Fibroblast of lung (primary cell): ENCODE measurements around the gene FARP1. TPM values are rescaled to one million over a fixed set of nuclear protein-coding genes. Genes with fewer than 3 reads are reported as not detected.

Source experiments
- DNase-seq, 2 donors: peaks; one replicate each; pipeline versions ENCODE4 v3.0.0 to v3.0.0-alpha.2; 2010; ENCODE audit warnings: low read depth in 2 of 2
- H2AFZ ChIP-seq: 2 replicates; pipeline ENCODE4 v1.5.1; 2012; ENCODE audit warnings: low read length, control low read depth, inconsistent platforms
- H3K27ac ChIP-seq: 2 replicates; pipeline ENCODE4 v1.5.1; 2011; ENCODE audit warnings: low read length, control low read depth; ENCODE audit not compliant: insufficient read depth
- H3K27me3 ChIP-seq: 2 replicates; pipeline ENCODE4 v1.5.1; 2011; ENCODE audit warnings: mild to moderate bottlenecking, low read length; ENCODE audit not compliant: control insufficient read depth, insufficient read depth
- H3K36me3 ChIP-seq: 2 replicates; pipeline ENCODE4 v1.5.1; 2011; ENCODE audit warnings: low read length; ENCODE audit not compliant: control insufficient read depth, insufficient read depth
- H3K4me1 ChIP-seq: 2 replicates; pipeline ENCODE4 v1.5.1; 2011; ENCODE audit warnings: low read length; ENCODE audit not compliant: control insufficient read depth, insufficient read depth; ENCODE audit errors: extremely low read depth
- H3K4me2 ChIP-seq: 2 replicates; pipeline ENCODE4 v1.5.1; 2011; ENCODE audit warnings: low read length, control low read depth; ENCODE audit not compliant: insufficient read depth; ENCODE audit errors: extremely low read depth
- H3K4me3 ChIP-seq, 4 experiments: fragments of 200-600 bp in 1 of 4; sonication (generic) in 1 of 4; replicated peaks in 1 of 4; 2 replicates each; pipeline ENCODE4 v1.5.1; 2011 to 2016; ENCODE audit warnings: low read length in 4 of 4, low read depth in 3 of 4, mild to moderate bottlenecking in 3 of 4, control low read depth in 2 of 4, inconsistent platforms in 1 of 4, mixed read lengths in 1 of 4; ENCODE audit not compliant: insufficient read depth in 1 of 4; ENCODE audit errors: control extremely low read depth in 1 of 4
- H3K79me2 ChIP-seq: 2 replicates; pipeline ENCODE4 v1.5.1; 2012; ENCODE audit warnings: mild to moderate bottlenecking, low read length, inconsistent platforms; ENCODE audit not compliant: control insufficient read depth, insufficient read depth
- H3K9ac ChIP-seq: 2 replicates; pipeline ENCODE4 v1.5.1; 2011; ENCODE audit warnings: mild to moderate bottlenecking, low read length, control low read depth; ENCODE audit not compliant: insufficient read depth
- H3K9me3 ChIP-seq: 2 replicates; pipeline ENCODE4 v1.5.1; 2012; ENCODE audit warnings: low read depth, low read length; ENCODE audit not compliant: control insufficient read depth, insufficient read depth
- H4K20me1 ChIP-seq: 2 replicates; pipeline ENCODE4 v1.5.1; 2011; ENCODE audit warnings: low read length; ENCODE audit not compliant: control insufficient read depth, insufficient read depth; ENCODE audit errors: extremely low read depth
- EZH2 ChIP-seq: IDR thresholded peaks from 2 replicates; pipeline ENCODE4 v1.5.1; 2012; ENCODE audit warnings: low read length, control low read depth, mild to moderate bottlenecking; ENCODE audit errors: missing control alignments
- polyA plus RNA-seq, 2 donors: library from polyadenylated mRNA; depleted of rRNA in 1 of 2; stranded (reverse) in 1 of 2; unstranded in 1 of 2; fragments of >200 nt; gene quantifications; 2 replicates each; pipeline ENCODE4 v1.2.1, GENCODE V29; 2011 to 2012; ENCODE audit warnings: missing spikeins in 1 of 2
- total RNA-seq: library from RNA; depleted of rRNA; stranded (reverse); fragments of >200 nt; gene quantifications from 2 replicates; pipeline ENCODE4 v1.2.1, GENCODE V29; 2014
- TF ChIP-seq, protein P1 (sequence below), 2 donors: IDR thresholded peaks in 1 of 2; conservative IDR thresholded peaks in 1 of 2; 1 replicate in 1 of 2; 2 replicates in 1 of 2; pipeline ENCODE4 v1.5.1; 2011 to 2012; ENCODE audit warnings: low read length in 2 of 2, control low read depth in 1 of 2, inconsistent platforms in 1 of 2, low read depth in 1 of 2, mild to moderate bottlenecking in 1 of 2

The FARP1 gene
- total and polyA plus RNA-seq, 2 donors (not counting 1 experiment from before 2014, with no cell fraction given) = 50.9 to 199 TPM

DNA sequence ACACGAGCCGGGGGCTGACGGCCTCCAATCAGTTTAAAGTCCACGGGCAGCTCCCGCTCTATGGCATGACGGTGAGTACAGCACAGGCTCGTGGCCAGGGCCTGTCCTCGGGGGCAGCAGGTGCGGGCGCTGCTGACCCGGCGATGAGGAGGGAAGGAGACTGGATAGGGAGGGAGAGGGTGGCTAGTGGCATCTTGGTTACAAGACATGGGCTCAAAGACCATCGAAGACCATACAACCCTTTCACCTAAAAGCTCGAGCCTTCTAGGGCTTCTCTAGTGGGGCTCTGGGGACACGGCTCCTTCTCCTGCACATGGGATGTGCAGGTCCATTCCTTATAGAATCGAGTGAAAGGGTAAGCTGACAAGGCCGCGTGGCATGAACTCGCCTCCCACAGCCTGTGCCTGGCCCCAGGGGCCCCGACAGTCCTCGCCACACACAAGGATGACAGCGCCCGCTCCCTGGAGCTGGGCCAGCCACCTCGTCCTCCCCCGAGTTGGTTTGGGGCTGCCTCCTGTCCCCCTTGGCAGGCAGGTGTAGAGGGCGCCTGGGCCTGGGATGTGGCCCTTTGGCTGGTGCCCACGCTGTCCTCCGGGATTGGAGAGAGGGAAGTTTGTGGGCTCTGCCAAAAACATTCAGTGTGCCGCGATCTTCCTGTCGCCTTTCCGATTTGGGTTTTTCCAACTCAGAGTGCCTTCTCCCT lies 296.4 kb downstream of the FARP1 start:
- no peak overlapping the region for H3K4me2 ChIP-seq
- H3K4me3 ChIP-seq = no peak overlapping the region
- H3K79me2 ChIP-seq = no peaks in the 10 kb centered on the region
- no peaks in the 10 kb centered on the region for H3K27me3 ChIP-seq
- no peaks in the 10 kb centered on the region for H3K9me3 ChIP-seq
- no peak overlapping the region for H2AFZ ChIP-seq
- H3K9ac ChIP-seq = no peak overlapping the region
- peaks cover 26% of the 10 kb centered on the region for H3K36me3 ChIP-seq
- H3K27ac ChIP-seq = no peak overlapping the region
- H4K20me1 ChIP-seq = no peaks in the 10 kb centered on the region
- no peak for TF ChIP-seq EZH2
- TF ChIP-seq, protein P1, sequence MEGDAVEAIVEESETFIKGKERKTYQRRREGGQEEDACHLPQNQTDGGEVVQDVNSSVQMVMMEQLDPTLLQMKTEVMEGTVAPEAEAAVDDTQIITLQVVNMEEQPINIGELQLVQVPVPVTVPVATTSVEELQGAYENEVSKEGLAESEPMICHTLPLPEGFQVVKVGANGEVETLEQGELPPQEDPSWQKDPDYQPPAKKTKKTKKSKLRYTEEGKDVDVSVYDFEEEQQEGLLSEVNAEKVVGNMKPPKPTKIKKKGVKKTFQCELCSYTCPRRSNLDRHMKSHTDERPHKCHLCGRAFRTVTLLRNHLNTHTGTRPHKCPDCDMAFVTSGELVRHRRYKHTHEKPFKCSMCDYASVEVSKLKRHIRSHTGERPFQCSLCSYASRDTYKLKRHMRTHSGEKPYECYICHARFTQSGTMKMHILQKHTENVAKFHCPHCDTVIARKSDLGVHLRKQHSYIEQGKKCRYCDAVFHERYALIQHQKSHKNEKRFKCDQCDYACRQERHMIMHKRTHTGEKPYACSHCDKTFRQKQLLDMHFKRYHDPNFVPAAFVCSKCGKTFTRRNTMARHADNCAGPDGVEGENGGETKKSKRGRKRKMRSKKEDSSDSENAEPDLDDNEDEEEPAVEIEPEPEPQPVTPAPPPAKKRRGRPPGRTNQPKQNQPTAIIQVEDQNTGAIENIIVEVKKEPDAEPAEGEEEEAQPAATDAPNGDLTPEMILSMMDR (conservative IDR thresholded peaks at IDR 0.05 in 1 of 2, IDR thresholded peaks at IDR 0.05 in 1 of 2; ENCODE audit: low read depth in 1 of 2, low read length in 2 of 2) = no peak
- H3K4me1 ChIP-seq = peaks cover 5% of the 10 kb centered on the region
- no peak for DNase-seq

DNA sequence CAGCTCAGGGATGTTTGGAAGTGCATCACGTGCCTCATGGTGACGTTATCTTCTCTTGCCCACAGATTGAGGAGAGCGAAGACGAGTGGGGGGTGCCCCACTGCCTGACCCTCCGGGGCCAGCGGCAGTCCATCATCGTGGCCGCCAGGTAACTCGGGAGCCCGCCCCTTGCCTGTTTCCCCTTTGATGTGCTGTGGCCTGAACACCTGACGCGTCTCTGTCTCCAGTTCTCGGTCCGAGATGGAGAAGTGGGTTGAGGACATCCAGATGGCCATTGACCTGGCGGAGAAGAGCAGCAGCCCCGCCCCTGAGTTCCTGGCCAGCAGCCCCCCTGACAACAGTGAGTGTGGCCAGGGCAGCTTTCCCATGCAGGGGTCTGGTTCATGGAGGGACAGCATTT lies 297.0 kb downstream of the FARP1 start:
- no peak for TF ChIP-seq EZH2
- TF ChIP-seq, protein P1 (conservative IDR thresholded peaks at IDR 0.05 in 1 of 2, IDR thresholded peaks at IDR 0.05 in 1 of 2; ENCODE audit: low read depth in 1 of 2, low read length in 2 of 2) = no peak
- Histone ChIP-seq H3K4me1 (peaks cover 5% of the 10 kb centered on the region), H4K20me1 (no peaks in the 10 kb centered on the region), H3K79me2 (no peaks in the 10 kb centered on the region), H3K4me3 (no peak overlapping the region), H3K27ac (no peak overlapping the region), H2AFZ (no peak overlapping the region), H3K9me3 (no peaks in the 10 kb centered on the region), H3K27me3 (no peaks in the 10 kb centered on the region), H3K4me2 (no peak overlapping the region), H3K36me3 (peaks cover 28% of the 10 kb centered on the region), H3K9ac (no peak overlapping the region)
- no peak for DNase-seq

DNA sequence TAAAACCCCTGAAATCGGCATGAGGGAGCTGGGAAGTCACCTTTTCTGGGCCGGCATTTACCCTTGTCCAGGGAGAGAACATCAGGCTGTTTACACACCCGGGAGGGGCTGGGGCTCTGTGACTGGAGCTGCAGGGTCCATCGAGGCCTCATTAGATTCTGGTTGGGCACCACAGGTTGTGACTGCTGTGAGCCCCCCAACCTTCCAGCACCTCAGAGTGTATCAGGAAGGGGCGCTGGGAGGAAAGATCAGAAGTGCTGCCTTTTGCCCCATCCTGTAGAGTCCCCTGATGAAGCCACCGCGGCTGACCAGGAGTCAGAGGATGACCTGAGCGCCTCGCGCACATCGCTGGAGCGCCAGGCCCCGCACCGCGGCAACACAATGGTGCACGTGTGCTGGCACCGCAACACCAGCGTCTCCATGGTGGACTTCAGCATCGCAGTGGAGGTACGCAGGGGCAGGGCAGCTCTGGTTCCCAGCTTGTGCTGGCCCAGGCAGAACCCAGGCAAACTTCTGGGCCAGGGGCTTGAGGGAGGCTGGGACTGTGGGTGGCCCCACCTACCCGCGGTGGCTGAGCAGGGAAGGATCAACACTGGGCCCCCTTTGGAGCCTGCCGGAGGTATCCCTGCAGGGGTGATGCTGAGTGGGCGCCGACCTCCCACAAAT lies 297.6 kb downstream of the FARP1 start:
- Histone ChIP-seq H3K9ac (no peak overlapping the region), H3K4me1 (peaks cover 5% of the 10 kb centered on the region), H3K4me2 (no peak overlapping the region), H2AFZ (no peak overlapping the region), H3K79me2 (no peaks in the 10 kb centered on the region), H4K20me1 (no peaks in the 10 kb centered on the region), H3K9me3 (no peaks in the 10 kb centered on the region), H3K27me3 (no peaks in the 10 kb centered on the region), H3K36me3 (peaks cover 28% of the 10 kb centered on the region), H3K27ac (no peak overlapping the region), H3K4me3 (no peak overlapping the region)
- DNase-seq = no peak
- TF ChIP-seq, protein P1 (conservative IDR thresholded peaks at IDR 0.05 in 1 of 2, IDR thresholded peaks at IDR 0.05 in 1 of 2; ENCODE audit: low read depth in 1 of 2, low read length in 2 of 2) = no peak
- TF ChIP-seq EZH2 = no peak
